HG03196 (cell line): Measurements from ENCODE around the gene NOTCH4.

ENCODE experiments used
- ATAC-seq: cut with Tn5 transposase; IDR thresholded peaks from one replicate; pipeline ENCODE4 v1.9.1; 2021; ENCODE audit not compliant: unreplicated experiment

NOTCH4 gene

GRCh38 chr6:32183030-32183429, 40.8 kb downstream of the NOTCH4 start:
- no peak for ATAC-seq

- ATAC-seq = no peak
Measured at GRCh38 chr6:32182555-32182981, 41.3 kb downstream of the NOTCH4 start.

GRCh38 chr6:32181915-32182529, 41.8 kb downstream of the NOTCH4 start:
- ATAC-seq = no peak

- no peak for ATAC-seq
Measured at GRCh38 chr6:32181148-32181702, 42.6 kb downstream of the NOTCH4 start.

- no peak for ATAC-seq
Measured at GRCh38 chr6:32179766-32180405, 44.0 kb downstream of the NOTCH4 start.

- no peak for ATAC-seq
Measured at GRCh38 chr6:32178547-32179440, 45.1 kb downstream of the NOTCH4 start.

- peak; percentile 74 for ATAC-seq
Measured at GRCh38 chr6:32177788-32178546, 45.9 kb downstream of the NOTCH4 start, which contains the start of gene RNF5. Gene RNF5 (plus strand): TSS chr6:32178405. CDS start chr6:32178512, 107 bp downstream.

GRCh38 chr6:32177183-32177787, 46.6 kb downstream of the NOTCH4 start:
- ATAC-seq = peak; percentile 3

GRCh38 chr6:32176476-32177182, 47.2 kb downstream of the NOTCH4 start:
- no peak for ATAC-seq

GRCh38 chr6:32175711-32176475, 48.0 kb downstream of the NOTCH4 start, which contains the start of gene AGPAT1:
Gene AGPAT1 (minus strand): TSS chr6:32176084. CDS start chr6:32171496, 4,588 bp downstream.
- peak; percentile 38 for ATAC-seq

- no peak for ATAC-seq
Measured at GRCh38 chr6:32175322-32175710, 48.6 kb downstream of the NOTCH4 start.

GRCh38 chr6:32174416-32174815, 49.5 kb downstream of the NOTCH4 start:
- ATAC-seq = no peak

GRCh38 chr6:32173051-32173727, 50.7 kb downstream of the NOTCH4 start:
- no peak for ATAC-seq

GRCh38 chr6:32171234-32171633, 52.6 kb downstream of the NOTCH4 start:
- ATAC-seq = no peak

GRCh38 chr6:32170294-32170693, 53.6 kb downstream of the NOTCH4 start:
- ATAC-seq = no peak

GRCh38 chr6:32168807-32169591, 54.9 kb downstream of the NOTCH4 start:
- no peak for ATAC-seq

- ATAC-seq = no peak
Measured at GRCh38 chr6:32168350-32168749, 55.5 kb downstream of the NOTCH4 start.
